Nephron (organoid): ENCODE data around the gene SLC12A3.
A peak's percentile ranks its signal among the peaks of the same experiment; 100 is the strongest.

ENCODE experiments used
- H3K27ac Mint-ChIP-seq, 3 experiments: 2 replicates each; pipeline ENCODE4 v1.8.0; 2020; ENCODE audit warnings: mixed read lengths in 3 of 3, mild to moderate bottlenecking in 2 of 3, moderate library complexity in 1 of 3
- H3K27me3 Mint-ChIP-seq: 2 replicates; pipeline ENCODE4 v1.8.0; 2021; ENCODE audit warnings: low read depth, mild to moderate bottlenecking, moderate library complexity, mixed read lengths
- H3K36me3 Mint-ChIP-seq: 2 replicates; pipeline ENCODE4 v1.8.0; 2020; ENCODE audit warnings: low read depth, mixed read lengths
- H3K4me1 Mint-ChIP-seq: 2 replicates; pipeline ENCODE4 v1.8.0; 2020; ENCODE audit warnings: mixed read lengths
- H3K4me3 Mint-ChIP-seq, 3 experiments: 2 replicates each; pipeline ENCODE4 v1.8.0; 2020; ENCODE audit warnings: mild to moderate bottlenecking in 3 of 3, mixed read lengths in 3 of 3, moderate library complexity in 2 of 3
- H3K9me3 Mint-ChIP-seq: 2 replicates; pipeline ENCODE4 v1.8.0; 2020; ENCODE audit warnings: mixed read lengths
- TF ChIP-seq, protein P1 (sequence below), 3 experiments: fragments of 200-600 bp; sonication (generic); IDR thresholded peaks; one replicate each; pipeline ENCODE4 v1.5.0; 2021; ENCODE audit warnings: antibody characterized with exemption in 3 of 3; ENCODE audit not compliant: unreplicated experiment in 3 of 3

Gene SLC12A3

DNA sequence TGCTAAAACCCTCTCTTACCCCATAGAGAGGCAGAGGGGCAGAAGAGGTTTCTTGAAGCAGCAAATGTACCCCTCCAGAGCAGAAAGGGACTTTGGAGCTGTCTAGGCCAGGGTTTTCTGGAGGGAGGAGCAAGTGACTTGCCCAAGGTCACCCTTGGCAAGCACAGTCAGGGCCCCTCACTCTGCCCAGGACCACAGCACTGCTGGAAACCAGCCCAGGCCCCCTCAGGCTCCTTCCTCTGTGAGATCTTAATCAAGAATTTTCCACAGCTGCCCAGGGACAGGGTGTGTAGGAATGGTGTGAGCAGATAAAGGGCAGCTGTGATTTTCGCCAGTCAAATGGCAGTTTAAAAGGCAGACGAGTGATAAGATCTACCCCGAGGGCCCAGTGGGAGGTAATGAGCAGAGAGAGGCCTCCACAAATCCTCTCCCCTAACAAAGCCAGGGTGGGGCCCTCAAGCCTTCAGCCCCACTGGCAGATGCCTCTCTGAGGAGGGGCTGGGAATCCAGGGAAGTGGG lies 3.9 kb upstream of the SLC12A3 start:
- Mint-ChIP-seq H3K4me3 (no peak overlapping the region), H3K4me1 (peaks cover 33% of the 10 kb centered on the region), H3K27ac (peak overlapping the region; percentile 66 to 87 (median 75)), H3K36me3 (no peaks in the 10 kb centered on the region), H3K9me3 (no peaks in the 10 kb centered on the region), H3K27me3 (peaks cover 11% of the 10 kb centered on the region)
- TF ChIP-seq, protein P1, sequence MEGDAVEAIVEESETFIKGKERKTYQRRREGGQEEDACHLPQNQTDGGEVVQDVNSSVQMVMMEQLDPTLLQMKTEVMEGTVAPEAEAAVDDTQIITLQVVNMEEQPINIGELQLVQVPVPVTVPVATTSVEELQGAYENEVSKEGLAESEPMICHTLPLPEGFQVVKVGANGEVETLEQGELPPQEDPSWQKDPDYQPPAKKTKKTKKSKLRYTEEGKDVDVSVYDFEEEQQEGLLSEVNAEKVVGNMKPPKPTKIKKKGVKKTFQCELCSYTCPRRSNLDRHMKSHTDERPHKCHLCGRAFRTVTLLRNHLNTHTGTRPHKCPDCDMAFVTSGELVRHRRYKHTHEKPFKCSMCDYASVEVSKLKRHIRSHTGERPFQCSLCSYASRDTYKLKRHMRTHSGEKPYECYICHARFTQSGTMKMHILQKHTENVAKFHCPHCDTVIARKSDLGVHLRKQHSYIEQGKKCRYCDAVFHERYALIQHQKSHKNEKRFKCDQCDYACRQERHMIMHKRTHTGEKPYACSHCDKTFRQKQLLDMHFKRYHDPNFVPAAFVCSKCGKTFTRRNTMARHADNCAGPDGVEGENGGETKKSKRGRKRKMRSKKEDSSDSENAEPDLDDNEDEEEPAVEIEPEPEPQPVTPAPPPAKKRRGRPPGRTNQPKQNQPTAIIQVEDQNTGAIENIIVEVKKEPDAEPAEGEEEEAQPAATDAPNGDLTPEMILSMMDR (IDR thresholded peaks at IDR 0.05; ENCODE audit: unreplicated experiment in 3 of 3): no peak

DNA sequence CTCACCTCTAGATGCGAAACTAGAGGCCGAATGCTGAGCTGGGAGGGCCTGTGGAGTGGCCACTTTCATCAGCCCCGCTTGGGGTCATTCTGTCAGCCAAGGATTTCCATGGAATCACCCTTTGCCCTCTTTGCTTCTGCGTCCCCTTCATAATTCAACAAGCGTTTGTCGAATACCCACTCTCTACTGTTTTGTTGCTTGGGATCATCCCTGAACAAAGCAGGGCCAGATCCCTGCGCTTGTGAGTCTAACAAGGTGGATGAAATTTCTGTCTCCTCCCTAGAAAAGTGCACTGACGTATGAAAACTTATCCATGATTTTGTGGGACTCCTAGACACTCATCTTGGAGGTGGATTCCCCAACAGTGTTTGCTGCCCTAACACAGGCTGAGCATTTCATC lies 3.3 kb upstream of the SLC12A3 start:
- Mint-ChIP-seq H3K4me1 (peaks cover 33% of the 10 kb centered on the region), H3K36me3 (no peaks in the 10 kb centered on the region), H3K9me3 (no peaks in the 10 kb centered on the region), H3K27me3 (peaks cover 11% of the 10 kb centered on the region), H3K4me3 (no peak overlapping the region), H3K27ac (peak overlapping the region; percentile 66 to 87 (median 75))
- TF ChIP-seq, protein P1 (IDR thresholded peaks at IDR 0.05; ENCODE audit: unreplicated experiment in 3 of 3): no peak

DNA sequence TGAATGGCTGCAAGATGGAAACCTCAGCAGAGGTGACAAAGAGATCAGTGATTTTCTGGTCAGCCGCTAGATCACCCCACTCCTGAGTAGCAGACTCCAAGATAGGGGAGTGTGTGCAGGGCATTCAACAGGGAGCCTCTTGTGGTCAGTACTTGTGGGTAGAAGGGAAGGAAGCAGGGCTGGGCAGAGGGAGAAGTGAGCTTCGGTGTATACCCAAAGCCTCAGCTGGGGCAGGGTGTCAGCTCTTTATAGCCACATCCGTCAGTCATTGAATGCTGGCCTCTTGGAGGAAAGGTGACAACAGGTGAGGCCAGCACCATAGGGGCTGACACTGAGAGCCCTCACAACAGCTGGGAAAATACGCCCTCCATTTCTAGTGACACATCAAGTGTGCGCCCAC lies 2.2 kb upstream of the SLC12A3 start:
- Mint-ChIP-seq H3K4me3 (no peak overlapping the region), H3K9me3 (no peaks in the 10 kb centered on the region), H3K36me3 (no peaks in the 10 kb centered on the region), H3K4me1 (peaks cover 35% of the 10 kb centered on the region), H3K27me3 (peaks cover 11% of the 10 kb centered on the region), H3K27ac (peak overlapping the region in 2 of 3 experiments; percentile 75 to 87)
- TF ChIP-seq, protein P1 (IDR thresholded peaks at IDR 0.05; ENCODE audit: unreplicated experiment in 3 of 3): no peak

DNA sequence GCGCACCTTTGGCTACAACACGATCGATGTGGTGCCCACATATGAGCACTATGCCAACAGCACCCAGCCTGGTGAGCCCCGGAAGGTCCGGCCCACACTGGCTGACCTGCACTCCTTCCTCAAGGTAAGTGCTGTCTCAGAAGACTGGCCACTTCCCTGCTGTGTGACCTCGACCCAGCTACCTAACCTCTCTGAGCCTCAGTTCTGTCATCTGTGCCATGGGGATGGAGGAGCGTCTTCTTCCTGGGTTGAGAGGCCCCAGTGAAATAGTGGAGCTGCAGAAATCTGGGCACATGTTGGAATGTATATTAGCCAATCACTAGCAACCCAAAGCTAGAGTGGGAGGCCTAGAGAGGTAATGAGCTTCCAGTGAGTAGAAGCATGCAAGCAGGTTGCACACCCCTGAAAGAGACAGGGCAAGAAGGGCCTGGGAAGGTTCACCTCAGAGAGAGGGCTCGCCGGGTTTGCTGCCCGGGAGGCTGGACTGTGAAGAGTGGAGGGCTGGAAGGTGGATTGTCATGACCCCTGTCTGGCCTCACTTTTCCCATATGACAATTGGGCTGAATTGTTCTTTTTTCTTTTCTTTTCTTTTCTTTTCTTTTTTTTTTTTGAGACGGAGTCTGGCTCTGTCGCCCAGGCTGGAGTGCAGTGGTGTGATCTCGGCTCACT lies 521 bp downstream of the SLC12A3 start:
- peak overlapping the region in 1 of 3 experiments; percentile 31 for H3K27ac Mint-ChIP-seq
- peaks cover 27% of the 10 kb centered on the region for H3K4me1 Mint-ChIP-seq
- H3K36me3 Mint-ChIP-seq: no peaks in the 10 kb centered on the region
- no peaks in the 10 kb centered on the region for H3K9me3 Mint-ChIP-seq
- TF ChIP-seq, protein P1 (IDR thresholded peaks at IDR 0.05; ENCODE audit: unreplicated experiment in 3 of 3): no peak
- H3K4me3 Mint-ChIP-seq: no peak overlapping the region
- H3K27me3 Mint-ChIP-seq: no peaks in the 10 kb centered on the region

DNA sequence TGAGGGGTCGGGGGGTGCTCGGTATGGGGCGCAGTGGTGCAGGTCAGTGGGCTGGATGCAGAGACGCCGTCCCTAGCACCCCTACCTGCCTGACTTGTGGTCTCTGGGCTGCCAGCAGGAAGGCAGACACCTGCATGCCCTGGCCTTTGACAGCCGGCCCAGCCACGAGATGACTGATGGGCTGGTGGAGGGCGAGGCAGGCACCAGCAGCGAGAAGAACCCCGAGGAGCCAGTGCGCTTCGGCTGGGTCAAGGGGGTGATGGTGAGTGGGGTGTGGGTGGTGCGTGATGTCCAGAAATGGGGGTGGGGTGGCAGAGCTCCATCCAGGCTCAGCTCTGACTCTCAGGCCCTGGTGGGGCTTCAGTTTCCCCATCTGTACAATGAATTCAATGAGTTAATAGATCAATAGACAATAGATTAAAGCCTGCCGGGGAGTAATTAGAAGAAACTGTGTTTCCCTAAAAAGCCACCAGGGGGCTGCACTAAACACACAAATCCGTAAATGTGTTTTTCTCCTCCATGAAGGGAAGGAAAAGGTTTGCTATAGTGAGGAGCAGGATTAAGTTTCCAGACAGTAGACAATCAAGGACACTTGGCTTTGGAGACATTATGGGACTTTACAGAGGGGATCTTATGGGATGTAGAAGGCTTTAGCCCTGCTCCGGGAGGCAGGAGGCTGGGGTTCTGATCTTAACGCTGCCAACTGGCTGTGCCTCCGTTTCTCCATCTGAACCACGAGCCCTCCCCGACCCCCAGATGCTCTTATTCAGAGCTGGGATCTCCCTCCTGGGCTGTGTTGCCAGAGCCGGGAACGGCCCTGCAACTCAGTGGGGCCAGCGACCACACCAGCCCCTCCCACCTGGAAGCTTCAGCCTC lies 2.2 kb downstream of the SLC12A3 start:
- Mint-ChIP-seq H3K36me3 (no peaks in the 10 kb centered on the region), H3K4me1 (peaks cover 12% of the 10 kb centered on the region), H3K9me3 (no peaks in the 10 kb centered on the region), H3K27me3 (peaks cover 5% of the 10 kb centered on the region), H3K4me3 (no peak overlapping the region), H3K27ac (peak overlapping the region; percentile 69 to 91 (median 76))
- TF ChIP-seq, protein P1 (IDR thresholded peaks at IDR 0.05; ENCODE audit: unreplicated experiment in 3 of 3): peak; percentile 75 to 82 (median 75)
